ENCODE data around the gene SPARC. TPM values are rescaled to one million over a fixed set of nuclear protein-coding genes. Genes with fewer than 3 reads are reported as not detected.

The SPARC gene
- total RNA-seq, 1 donor from 2014 or later, result 1,214 TPM

GRCh38 chr5:151674626-151675610, 11.8 kb downstream of the SPARC start:
- Mint-ChIP-seq H3K4me1 (ENCODE audit: unreplicated experiment) (peaks cover 79% of the 10 kb centered on the region), H3K9me3 (ENCODE audit: unreplicated experiment) (no peaks in the 10 kb centered on the region), H3K4me3 (ENCODE audit: unreplicated experiment) (peak overlapping the region; percentile 21), H3K27ac (ENCODE audit: unreplicated experiment) (peak overlapping the region; percentile 97), H3K27me3 (ENCODE audit: unreplicated experiment) (peaks cover 8% of the 10 kb centered on the region), H3K36me3 (ENCODE audit: low read depth, unreplicated experiment) (peaks cover 41% of the 10 kb centered on the region)
- DNase-seq (ENCODE audit: low spot score), result no peak
- TF ChIP-seq, protein P1, sequence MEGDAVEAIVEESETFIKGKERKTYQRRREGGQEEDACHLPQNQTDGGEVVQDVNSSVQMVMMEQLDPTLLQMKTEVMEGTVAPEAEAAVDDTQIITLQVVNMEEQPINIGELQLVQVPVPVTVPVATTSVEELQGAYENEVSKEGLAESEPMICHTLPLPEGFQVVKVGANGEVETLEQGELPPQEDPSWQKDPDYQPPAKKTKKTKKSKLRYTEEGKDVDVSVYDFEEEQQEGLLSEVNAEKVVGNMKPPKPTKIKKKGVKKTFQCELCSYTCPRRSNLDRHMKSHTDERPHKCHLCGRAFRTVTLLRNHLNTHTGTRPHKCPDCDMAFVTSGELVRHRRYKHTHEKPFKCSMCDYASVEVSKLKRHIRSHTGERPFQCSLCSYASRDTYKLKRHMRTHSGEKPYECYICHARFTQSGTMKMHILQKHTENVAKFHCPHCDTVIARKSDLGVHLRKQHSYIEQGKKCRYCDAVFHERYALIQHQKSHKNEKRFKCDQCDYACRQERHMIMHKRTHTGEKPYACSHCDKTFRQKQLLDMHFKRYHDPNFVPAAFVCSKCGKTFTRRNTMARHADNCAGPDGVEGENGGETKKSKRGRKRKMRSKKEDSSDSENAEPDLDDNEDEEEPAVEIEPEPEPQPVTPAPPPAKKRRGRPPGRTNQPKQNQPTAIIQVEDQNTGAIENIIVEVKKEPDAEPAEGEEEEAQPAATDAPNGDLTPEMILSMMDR (IDR thresholded peaks at IDR 0.05; ENCODE audit: unreplicated experiment), result no peak

DNA sequence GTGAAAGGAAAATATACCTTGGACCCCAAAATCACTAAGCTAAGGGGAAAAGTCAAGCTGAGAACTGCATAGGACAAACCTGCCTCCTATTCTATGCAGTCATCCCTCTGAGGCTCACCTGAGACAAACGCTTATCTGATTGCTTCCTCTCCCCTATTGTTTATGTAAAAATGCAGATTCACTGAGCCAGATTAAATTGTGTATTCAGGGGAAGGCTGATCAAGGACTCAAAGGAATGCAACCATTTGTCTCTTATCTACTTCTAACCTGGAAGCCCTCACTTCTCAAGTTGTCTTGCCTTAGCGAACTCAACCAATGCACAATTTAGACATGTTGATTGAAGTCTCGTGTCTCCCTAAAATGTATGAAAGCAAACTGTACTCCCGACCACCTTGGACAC, 13.3 kb downstream of the SPARC start:
- Mint-ChIP-seq H3K4me1 (ENCODE audit: unreplicated experiment) (peaks cover 65% of the 10 kb centered on the region), H3K9me3 (ENCODE audit: unreplicated experiment) (no peaks in the 10 kb centered on the region), H3K27me3 (ENCODE audit: unreplicated experiment) (peaks cover 6% of the 10 kb centered on the region), H3K27ac (ENCODE audit: unreplicated experiment) (peak overlapping the region; percentile 3), H3K36me3 (ENCODE audit: low read depth, unreplicated experiment) (peaks cover 52% of the 10 kb centered on the region), H3K4me3 (ENCODE audit: unreplicated experiment) (peak overlapping the region; percentile 11)
- DNase-seq (ENCODE audit: low spot score), result no peak
- TF ChIP-seq, protein P1 (IDR thresholded peaks at IDR 0.05; ENCODE audit: unreplicated experiment), result no peak

GRCh38 chr5:151672516-151672915, 14.2 kb downstream of the SPARC start:
- peaks cover 56% of the 10 kb centered on the region for H3K4me1 Mint-ChIP-seq (ENCODE audit: unreplicated experiment)
- H3K4me3 Mint-ChIP-seq (ENCODE audit: unreplicated experiment), result no peak overlapping the region
- no peak for DNase-seq (ENCODE audit: low spot score)
- TF ChIP-seq, protein P1 (IDR thresholded peaks at IDR 0.05; ENCODE audit: unreplicated experiment), result no peak
- peaks cover 6% of the 10 kb centered on the region for H3K27me3 Mint-ChIP-seq (ENCODE audit: unreplicated experiment)
- no peak overlapping the region for H3K27ac Mint-ChIP-seq (ENCODE audit: unreplicated experiment)
- H3K36me3 Mint-ChIP-seq (ENCODE audit: low read depth, unreplicated experiment), result peaks cover 52% of the 10 kb centered on the region
- H3K9me3 Mint-ChIP-seq (ENCODE audit: unreplicated experiment), result no peaks in the 10 kb centered on the region

- Mint-ChIP-seq H3K27me3 (ENCODE audit: unreplicated experiment) (peaks cover 3% of the 10 kb centered on the region), H3K4me3 (ENCODE audit: unreplicated experiment) (no peak overlapping the region), H3K27ac (ENCODE audit: unreplicated experiment) (no peak overlapping the region), H3K9me3 (ENCODE audit: unreplicated experiment) (no peaks in the 10 kb centered on the region), H3K4me1 (ENCODE audit: unreplicated experiment) (peaks cover 51% of the 10 kb centered on the region), H3K36me3 (ENCODE audit: low read depth, unreplicated experiment) (peaks cover 47% of the 10 kb centered on the region)
- TF ChIP-seq, protein P1 (IDR thresholded peaks at IDR 0.05; ENCODE audit: unreplicated experiment), result no peak
- DNase-seq (ENCODE audit: low spot score), result no peak
Measured at GRCh38 chr5:151671950-151672349, 14.8 kb downstream of the SPARC start.
